Measurements from ENCODE around the gene ZNF784. TPM values are rescaled to one million over a fixed set of nuclear protein-coding genes. Genes with fewer than 3 reads are reported as not detected.

ZNF784 gene
- total and polyA plus RNA-seq, 10 of the 15 experiments (the other 5 are each of a cell fraction or from before 2014, with no cell fraction given), result 0.10 to 5.2 (median 1.8) TPM

GRCh38 chr19:55640043-55640576 lies 15.7 kb upstream of the ZNF784 start (continued):
- no peak for TF ChIP-seq TBL1XR1 (IDR thresholded peaks at IDR 0.05; ENCODE audit: low read depth, low read length)
- TF ChIP-seq, protein P1, sequence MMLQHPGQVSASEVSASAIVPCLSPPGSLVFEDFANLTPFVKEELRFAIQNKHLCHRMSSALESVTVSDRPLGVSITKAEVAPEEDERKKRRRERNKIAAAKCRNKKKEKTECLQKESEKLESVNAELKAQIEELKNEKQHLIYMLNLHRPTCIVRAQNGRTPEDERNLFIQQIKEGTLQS (IDR thresholded peaks at IDR 0.05; ENCODE audit: borderline replicate concordance, extremely low read depth, low read depth, low read length), result 0 out of 2 replicates have a peak, but pooled peaks have one; percentile 1

DNA sequence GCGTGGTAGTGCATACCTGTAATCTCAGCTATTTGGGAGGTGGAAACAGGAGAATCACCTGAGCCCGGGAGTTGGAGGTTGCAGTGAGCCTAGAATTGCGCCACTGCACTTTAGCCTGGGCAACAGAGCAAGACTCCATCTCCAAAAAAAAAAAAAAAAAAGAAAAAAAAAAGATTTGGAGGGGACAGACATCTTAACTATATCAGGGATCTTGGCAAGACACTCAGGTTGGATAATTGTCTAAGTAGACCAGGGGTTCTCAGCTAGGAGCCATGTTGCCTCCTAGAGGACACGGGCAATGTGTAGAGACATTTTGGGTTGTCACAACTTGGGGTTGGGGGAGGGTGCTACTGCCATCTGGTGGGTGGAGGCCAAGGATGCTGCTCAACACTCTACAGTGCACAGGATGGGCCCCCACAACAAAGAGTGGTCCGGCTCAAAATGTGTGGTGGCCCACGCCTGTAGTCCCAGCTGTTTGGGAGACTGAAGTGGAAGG lies 14.5 kb upstream of the ZNF784 start:
- intact Hi-C loops (cut with micrococcal nuclease; ENCODE audit: unreplicated experiment), result loop anchor here (10.0 kb wide), 1 partner anchor 436 kb away; no protein-coding TSS in a partner anchor
- Histone ChIP-seq H3K27me3 (replicated peaks in 1 of 2; ENCODE audit: control insufficient read depth in 2 of 2, insufficient read depth in 2 of 2, low read length in 1 of 2) (no peaks in the 10 kb centered on the region), H2AFZ (ENCODE audit: control insufficient read depth, low read depth, low read length) (no peak overlapping the region), H3K4me1 (ENCODE audit: control insufficient read depth, insufficient read depth, low read length) (peaks cover 33% of the 10 kb centered on the region), H3K9me3 (replicated peaks; ENCODE audit: control insufficient read depth, insufficient read depth, low read length) (no peaks in the 10 kb centered on the region), H3K9ac (ENCODE audit: control insufficient read depth, insufficient read depth, low read length) (no peak overlapping the region), H3K27ac (ENCODE audit: control insufficient read depth, insufficient read depth) (no peak overlapping the region), H3K36me3 (ENCODE audit: control insufficient read depth in 2 of 2, insufficient read depth in 2 of 2, low read length in 1 of 2) (no peaks in the 10 kb centered on the region), H3K79me2 (ENCODE audit: control insufficient read depth, insufficient read depth, low read length) (peaks cover 64% of the 10 kb centered on the region), H3K4me3 (no peak overlapping the region), H4K20me1 (ENCODE audit: control insufficient read depth, insufficient read depth) (no peaks in the 10 kb centered on the region), H3K4me2 (ENCODE audit: control insufficient read depth, insufficient read depth) (peak overlapping the region; percentile 38; the same call in 1 of the 2 replicates)
- ChIA-PET CTCF (interaction anchor here (0.7 to 3.5 kb wide), 6 partner anchors 9 to 171 kb away, joined by 3 to 28 read pairs (median 7); partner anchors contain the start of genes CCDC106 and U2AF2), POLR2A (interaction anchor here (0.6 to 2.1 kb wide), 5 partner anchors 9 to 241 kb away, joined by 3 to 5 read pairs (median 4); partner anchors contain the start of gene CCDC106), RAD21 (ENCODE audit: unreplicated experiment) (interaction anchor here (0.5 kb wide), 1 partner anchor 56 kb away, joined by 3 read pairs; no protein-coding TSS in a partner anchor), SMC1A (ENCODE audit: uncharacterized antibody, unreplicated experiment) (interaction anchor here (1.0 kb wide), 1 partner anchor 10 kb away, joined by 3 read pairs; no protein-coding TSS in a partner anchor)
- ATAC-seq, result peak; percentile 51
- peak; percentile 41 for FAIRE-seq
- DNase-seq (ENCODE audit: low read depth, low spot score), result no peak
- WGBS (ENCODE audit: insufficient coverage, insufficient replicate concordance, low lambda C conversion rate, missing lambda C conversion rate), result 68% methylated on average over 6 of the region's 6 CpGs
- BruUV-seq (replicated peaks), result no TSS peak
- in situ Hi-C loops (cut with MboI), result no loop called here
- TF ChIP-seq CREM (IDR thresholded peaks at IDR 0.05; ENCODE audit: low read depth), result no peak; the same call in 1 of the 2 replicates
- 0 out of 2 replicates have a peak, but pooled peaks have one; percentile 26 for TF ChIP-seq BACH1 (IDR thresholded peaks at IDR 0.05; ENCODE audit: borderline replicate concordance)
- TF ChIP-seq KAT2A (conservative IDR thresholded peaks at IDR 0.05; ENCODE audit: control insufficient read depth, low read depth, low read length), result no peak
- peak; percentile 35; the same call in 1 of the 2 replicates for TF ChIP-seq POLR2A (IDR thresholded peaks at IDR 0.05; ENCODE audit: low read depth, low read length)
- TF ChIP-seq CREB1 (IDR thresholded peaks at IDR 0.05; ENCODE audit: low read depth), result 0 out of 2 replicates have a peak, but pooled peaks have one; percentile 42
- TF ChIP-seq BHLHE40 (IDR thresholded peaks at IDR 0.05; ENCODE audit: borderline replicate concordance in 1 of 2, low read depth in 2 of 2, low read length in 1 of 2), result peak in 1 of 2 experiments; percentile 43; a peak in 1 of 4 replicates
- TF ChIP-seq RFX5 (IDR thresholded peaks at IDR 0.05; ENCODE audit: low read depth, low read length), result no peak
- peak; percentile 49; the same call in 1 of the 2 replicates for TF ChIP-seq POLR2AphosphoS5 (IDR thresholded peaks at IDR 0.05; ENCODE audit: low read length)
- TF ChIP-seq TCF7 (IDR thresholded peaks at IDR 0.05; ENCODE audit: borderline replicate concordance), result no peak
- TF ChIP-seq, protein P2, sequence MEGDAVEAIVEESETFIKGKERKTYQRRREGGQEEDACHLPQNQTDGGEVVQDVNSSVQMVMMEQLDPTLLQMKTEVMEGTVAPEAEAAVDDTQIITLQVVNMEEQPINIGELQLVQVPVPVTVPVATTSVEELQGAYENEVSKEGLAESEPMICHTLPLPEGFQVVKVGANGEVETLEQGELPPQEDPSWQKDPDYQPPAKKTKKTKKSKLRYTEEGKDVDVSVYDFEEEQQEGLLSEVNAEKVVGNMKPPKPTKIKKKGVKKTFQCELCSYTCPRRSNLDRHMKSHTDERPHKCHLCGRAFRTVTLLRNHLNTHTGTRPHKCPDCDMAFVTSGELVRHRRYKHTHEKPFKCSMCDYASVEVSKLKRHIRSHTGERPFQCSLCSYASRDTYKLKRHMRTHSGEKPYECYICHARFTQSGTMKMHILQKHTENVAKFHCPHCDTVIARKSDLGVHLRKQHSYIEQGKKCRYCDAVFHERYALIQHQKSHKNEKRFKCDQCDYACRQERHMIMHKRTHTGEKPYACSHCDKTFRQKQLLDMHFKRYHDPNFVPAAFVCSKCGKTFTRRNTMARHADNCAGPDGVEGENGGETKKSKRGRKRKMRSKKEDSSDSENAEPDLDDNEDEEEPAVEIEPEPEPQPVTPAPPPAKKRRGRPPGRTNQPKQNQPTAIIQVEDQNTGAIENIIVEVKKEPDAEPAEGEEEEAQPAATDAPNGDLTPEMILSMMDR (IDR thresholded peaks at IDR 0.05 in 2 of 3, conservative IDR thresholded peaks at IDR 0.05 in 1 of 3; ENCODE audit: control insufficient read depth in 2 of 3, extremely low read depth in 1 of 3, insufficient read depth in 1 of 3, low read depth in 3 of 3, low read length in 3 of 3), result peak; percentile 52 to 69 (median 67)
- TF ChIP-seq NRF1 (conservative IDR thresholded peaks at IDR 0.05; ENCODE audit: low read depth, low read length), result no peak
- no peak for TF ChIP-seq MEF2A (IDR thresholded peaks at IDR 0.05; ENCODE audit: insufficient read depth, low read depth, low read length)
- TF ChIP-seq, protein P3, sequence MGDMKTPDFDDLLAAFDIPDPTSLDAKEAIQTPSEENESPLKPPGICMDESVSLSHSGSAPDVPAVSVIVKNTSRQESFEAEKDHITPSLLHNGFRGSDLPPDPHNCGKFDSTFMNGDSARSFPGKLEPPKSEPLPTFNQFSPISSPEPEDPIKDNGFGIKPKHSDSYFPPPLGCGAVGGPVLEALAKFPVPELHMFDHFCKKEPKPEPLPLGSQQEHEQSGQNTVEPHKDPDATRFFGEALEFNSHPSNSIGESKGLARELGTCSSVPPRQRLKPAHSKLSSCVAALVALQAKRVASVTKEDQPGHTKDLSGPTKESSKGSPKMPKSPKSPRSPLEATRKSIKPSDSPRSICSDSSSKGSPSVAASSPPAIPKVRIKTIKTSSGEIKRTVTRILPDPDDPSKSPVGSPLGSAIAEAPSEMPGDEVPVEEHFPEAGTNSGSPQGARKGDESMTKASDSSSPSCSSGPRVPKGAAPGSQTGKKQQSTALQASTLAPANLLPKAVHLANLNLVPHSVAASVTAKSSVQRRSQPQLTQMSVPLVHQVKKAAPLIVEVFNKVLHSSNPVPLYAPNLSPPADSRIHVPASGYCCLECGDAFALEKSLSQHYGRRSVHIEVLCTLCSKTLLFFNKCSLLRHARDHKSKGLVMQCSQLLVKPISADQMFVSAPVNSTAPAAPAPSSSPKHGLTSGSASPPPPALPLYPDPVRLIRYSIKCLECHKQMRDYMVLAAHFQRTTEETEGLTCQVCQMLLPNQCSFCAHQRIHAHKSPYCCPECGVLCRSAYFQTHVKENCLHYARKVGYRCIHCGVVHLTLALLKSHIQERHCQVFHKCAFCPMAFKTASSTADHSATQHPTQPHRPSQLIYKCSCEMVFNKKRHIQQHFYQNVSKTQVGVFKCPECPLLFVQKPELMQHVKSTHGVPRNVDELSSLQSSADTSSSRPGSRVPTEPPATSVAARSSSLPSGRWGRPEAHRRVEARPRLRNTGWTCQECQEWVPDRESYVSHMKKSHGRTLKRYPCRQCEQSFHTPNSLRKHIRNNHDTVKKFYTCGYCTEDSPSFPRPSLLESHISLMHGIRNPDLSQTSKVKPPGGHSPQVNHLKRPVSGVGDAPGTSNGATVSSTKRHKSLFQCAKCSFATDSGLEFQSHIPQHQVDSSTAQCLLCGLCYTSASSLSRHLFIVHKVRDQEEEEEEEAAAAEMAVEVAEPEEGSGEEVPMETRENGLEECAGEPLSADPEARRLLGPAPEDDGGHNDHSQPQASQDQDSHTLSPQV (IDR thresholded peaks at IDR 0.05), result no peak
